RWPE2 (cell line): Measurements from ENCODE around the gene NPIPA5.
"Not testable (repeated sequence)": the region's sequence is repeated elsewhere in the genome, so short reads cannot be mapped to it uniquely, and the experiment has no call there.

ENCODE experiments used
- ATAC-seq: fragments of 200-7000 bp; cut with Tn5 transposase; 3 replicates; pipeline ENCODE4 v1.9.1; 2021; ENCODE audit warnings: low read depth
- DNase-seq: peaks from one replicate; pipeline ENCODE4 v3.0.0-alpha.2; 2020; ENCODE audit warnings: low spot score
- H3K27ac ChIP-seq: fragments of 450-650 bp; 2 replicates; pipeline ENCODE4 v1.5.1; 2017; ENCODE audit warnings: mild to moderate bottlenecking; ENCODE audit not compliant: poor library complexity, severe bottlenecking
- H3K27me3 ChIP-seq: fragments of 250-450 bp; sonication (Bioruptor Pico); 2 replicates; pipeline ENCODE4 v1.5.1; 2021; ENCODE audit warnings: mild to moderate bottlenecking, moderate library complexity; ENCODE audit not compliant: insufficient read depth, poor library complexity, severe bottlenecking
- H3K36me3 ChIP-seq: fragments of 250-450 bp; sonication (Bioruptor Pico); 2 replicates; pipeline ENCODE4 v1.5.1; 2020; ENCODE audit warnings: low read depth, mild to moderate bottlenecking, moderate library complexity
- H3K4me1 ChIP-seq: fragments of 250-450 bp; sonication (Bioruptor Pico); 2 replicates; pipeline ENCODE4 v1.5.1; 2021; ENCODE audit warnings: mild to moderate bottlenecking, moderate library complexity; ENCODE audit not compliant: insufficient read depth, poor library complexity, severe bottlenecking
- H3K4me3 ChIP-seq: fragments of 250-450 bp; sonication (Bioruptor Pico); 2 replicates; pipeline ENCODE4 v1.5.1; 2021; ENCODE audit warnings: mild to moderate bottlenecking, moderate library complexity; ENCODE audit not compliant: severe bottlenecking
- H3K9me3 ChIP-seq: fragments of 250-450 bp; sonication (Bioruptor Pico); 2 replicates; pipeline ENCODE4 v1.5.1; 2021; ENCODE audit warnings: mild to moderate bottlenecking, moderate library complexity; ENCODE audit not compliant: severe bottlenecking
- TF ChIP-seq, protein P1 (sequence below): fragments of 450-650 bp; IDR thresholded peaks from one replicate; pipeline ENCODE4 v1.5.1; 2017; ENCODE audit warnings: mild to moderate bottlenecking, moderate library complexity; ENCODE audit not compliant: poor library complexity, severe bottlenecking

Gene NPIPA5

DNA sequence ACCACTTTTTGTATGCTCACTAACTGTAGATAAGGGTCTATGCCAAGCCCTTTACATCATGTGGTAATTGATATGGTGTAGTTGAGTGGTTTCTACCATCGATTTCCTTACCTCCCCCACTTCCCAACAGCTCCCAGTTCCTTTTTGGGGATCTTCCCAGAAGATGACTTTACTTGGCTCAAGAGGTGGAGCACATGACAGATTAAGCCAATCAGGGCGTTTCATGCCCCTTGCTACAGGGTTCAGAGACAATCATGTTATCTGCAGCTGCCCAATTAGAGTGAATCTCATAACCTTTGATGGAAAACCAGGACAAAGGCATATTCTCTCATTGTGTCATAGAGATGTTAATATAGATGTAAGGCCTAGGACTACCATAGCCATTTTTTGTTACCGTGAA, 40.1 kb upstream of the NPIPA5 start:
- Histone ChIP-seq H3K4me3 (no peak overlapping the region), H3K27me3 (no peaks in the 10 kb centered on the region), H3K36me3 (no peaks in the 10 kb centered on the region), H3K9me3 (no peaks in the 10 kb centered on the region), H3K27ac (no peak overlapping the region), H3K4me1 (peaks cover 9% of the 10 kb centered on the region)
- TF ChIP-seq, protein P1, sequence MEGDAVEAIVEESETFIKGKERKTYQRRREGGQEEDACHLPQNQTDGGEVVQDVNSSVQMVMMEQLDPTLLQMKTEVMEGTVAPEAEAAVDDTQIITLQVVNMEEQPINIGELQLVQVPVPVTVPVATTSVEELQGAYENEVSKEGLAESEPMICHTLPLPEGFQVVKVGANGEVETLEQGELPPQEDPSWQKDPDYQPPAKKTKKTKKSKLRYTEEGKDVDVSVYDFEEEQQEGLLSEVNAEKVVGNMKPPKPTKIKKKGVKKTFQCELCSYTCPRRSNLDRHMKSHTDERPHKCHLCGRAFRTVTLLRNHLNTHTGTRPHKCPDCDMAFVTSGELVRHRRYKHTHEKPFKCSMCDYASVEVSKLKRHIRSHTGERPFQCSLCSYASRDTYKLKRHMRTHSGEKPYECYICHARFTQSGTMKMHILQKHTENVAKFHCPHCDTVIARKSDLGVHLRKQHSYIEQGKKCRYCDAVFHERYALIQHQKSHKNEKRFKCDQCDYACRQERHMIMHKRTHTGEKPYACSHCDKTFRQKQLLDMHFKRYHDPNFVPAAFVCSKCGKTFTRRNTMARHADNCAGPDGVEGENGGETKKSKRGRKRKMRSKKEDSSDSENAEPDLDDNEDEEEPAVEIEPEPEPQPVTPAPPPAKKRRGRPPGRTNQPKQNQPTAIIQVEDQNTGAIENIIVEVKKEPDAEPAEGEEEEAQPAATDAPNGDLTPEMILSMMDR, result no peak
- no peak for ATAC-seq
- no peak for DNase-seq

DNA sequence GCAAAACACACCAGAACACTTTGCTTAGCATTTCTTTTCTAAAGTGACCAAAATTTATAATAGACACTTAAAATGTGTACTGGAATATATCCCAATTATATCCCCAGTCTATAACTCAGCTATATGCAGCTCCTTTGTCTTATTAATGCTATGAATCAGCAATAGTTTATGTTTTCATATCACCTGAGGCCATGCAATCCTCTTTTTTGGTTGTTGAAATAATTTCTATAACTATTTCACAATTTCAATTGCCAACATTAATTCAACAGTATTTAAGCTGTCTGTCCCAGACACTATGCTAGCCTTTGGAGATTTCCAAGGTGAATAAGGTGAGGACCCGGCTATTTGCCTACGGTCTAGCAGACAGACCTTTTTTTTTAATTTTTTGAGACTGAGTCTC, 39.1 kb upstream of the NPIPA5 start:
- Histone ChIP-seq H3K36me3 (no peaks in the 10 kb centered on the region), H3K4me3 (no peak overlapping the region), H3K27ac (no peak overlapping the region), H3K9me3 (no peaks in the 10 kb centered on the region), H3K4me1 (peaks cover 9% of the 10 kb centered on the region), H3K27me3 (no peaks in the 10 kb centered on the region)
- ATAC-seq (no peak), DNase-seq (no peak)
- TF ChIP-seq, protein P1, result no peak

DNA sequence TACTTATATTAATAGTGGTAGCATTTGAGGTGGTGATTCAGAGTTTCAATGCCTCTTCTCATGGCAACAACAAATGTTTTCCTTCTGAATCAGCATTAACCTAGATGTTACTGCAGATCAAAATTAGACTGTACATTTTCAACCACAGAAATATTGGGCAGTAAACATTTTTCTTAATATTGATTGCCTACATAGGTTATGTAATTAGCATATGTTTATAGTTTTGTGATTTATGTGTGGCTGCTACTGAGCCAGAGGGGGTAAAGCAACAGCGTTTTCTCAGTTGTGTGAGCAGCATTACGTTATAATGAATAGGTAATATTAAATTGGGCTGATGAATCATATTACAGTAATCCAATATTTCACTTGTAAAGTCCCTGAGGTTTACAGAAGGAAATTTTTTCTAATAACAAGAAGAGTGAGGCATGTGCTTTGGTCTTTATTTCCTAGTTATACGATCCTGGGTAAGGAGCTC, 37.5 kb upstream of the NPIPA5 start:
- Histone ChIP-seq H3K9me3 (no peaks in the 10 kb centered on the region), H3K36me3 (no peaks in the 10 kb centered on the region), H3K4me1 (peaks cover 9% of the 10 kb centered on the region), H3K27me3 (no peaks in the 10 kb centered on the region), H3K4me3 (no peak overlapping the region), H3K27ac (peak overlapping the region; percentile 19)
- no peak for DNase-seq
- TF ChIP-seq, protein P1, result no peak
- peak; percentile 82 for ATAC-seq

DNA sequence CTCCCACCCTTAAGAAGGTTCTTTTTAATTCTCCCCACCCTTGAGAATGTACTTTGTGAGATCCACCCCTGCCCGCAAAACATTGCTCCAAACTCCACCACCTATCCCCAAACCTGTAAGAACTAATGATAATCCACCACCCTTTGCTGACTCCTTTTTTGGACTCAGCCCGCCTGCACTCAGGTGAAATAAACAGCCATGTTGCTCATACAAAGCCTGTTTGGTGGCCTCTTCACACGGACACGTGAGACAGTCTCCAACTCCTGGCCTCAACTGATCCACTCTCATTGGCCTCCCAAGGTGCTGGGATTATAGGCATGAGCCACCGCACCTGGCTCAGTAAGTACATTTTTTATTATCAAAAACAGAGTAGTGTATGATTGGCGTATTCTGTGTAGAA, 31.4 kb upstream of the NPIPA5 start:
- H3K27me3 ChIP-seq, DNase-seq, H3K9me3 ChIP-seq, H3K36me3 ChIP-seq, H3K4me1 ChIP-seq, H3K4me3 ChIP-seq, ATAC-seq, H3K27ac ChIP-seq: not testable (repeated sequence)

DNA sequence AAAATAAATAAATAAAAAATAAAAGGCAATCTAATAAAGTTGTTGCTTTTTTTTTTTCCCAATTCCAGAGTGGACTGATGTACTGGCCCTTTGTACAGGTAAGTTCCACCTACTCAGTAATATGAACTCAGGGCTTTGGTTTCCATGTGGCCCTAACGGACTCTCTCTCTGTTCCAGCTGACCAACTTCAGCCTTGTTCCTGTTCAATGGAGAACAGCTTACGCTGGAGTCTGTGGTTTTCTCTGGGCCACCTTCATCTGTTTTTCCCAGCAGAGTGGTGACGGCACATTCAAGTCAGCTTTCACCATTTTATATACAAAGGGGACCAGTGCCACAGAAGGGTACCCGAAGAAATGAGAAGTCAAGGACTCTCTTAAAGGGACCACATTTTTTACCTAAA, 29.7 kb upstream of the NPIPA5 start:
- H3K27me3 ChIP-seq, DNase-seq, H3K27ac ChIP-seq, H3K9me3 ChIP-seq, ATAC-seq, H3K36me3 ChIP-seq, H3K4me1 ChIP-seq, H3K4me3 ChIP-seq: not testable (repeated sequence)

DNA sequence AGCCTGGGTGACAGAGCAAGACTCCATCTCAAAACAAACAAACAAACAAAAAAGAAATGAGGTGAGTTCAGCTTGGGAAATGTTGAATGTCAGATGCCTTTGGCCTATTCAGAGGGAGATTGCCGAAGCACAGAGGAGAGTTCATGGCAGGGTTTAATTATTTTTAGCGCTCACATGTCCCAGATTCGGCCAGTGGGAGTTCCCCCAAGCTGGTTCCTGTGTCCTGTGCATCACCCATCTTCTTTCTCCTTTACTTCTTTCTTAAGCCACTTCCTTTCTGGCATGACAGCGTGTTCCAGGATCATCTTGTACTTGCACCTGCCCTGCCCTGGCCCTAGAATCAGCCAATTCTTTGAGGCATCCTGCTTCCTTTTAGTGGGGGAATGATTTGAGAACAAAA, 26.7 kb upstream of the NPIPA5 start:
- TF ChIP-seq, protein P1, result no peak
- no peak for DNase-seq
- peak; percentile 25; the same call in 2 of the 3 replicates for ATAC-seq
- no peaks in the 10 kb centered on the region for H3K27me3 ChIP-seq
- H3K4me3 ChIP-seq, result no peak overlapping the region
- no peaks in the 10 kb centered on the region for H3K9me3 ChIP-seq
- H3K36me3 ChIP-seq, result no peaks in the 10 kb centered on the region
- H3K4me1 ChIP-seq, result no peaks in the 10 kb centered on the region
- H3K27ac ChIP-seq, result no peak overlapping the region

DNA sequence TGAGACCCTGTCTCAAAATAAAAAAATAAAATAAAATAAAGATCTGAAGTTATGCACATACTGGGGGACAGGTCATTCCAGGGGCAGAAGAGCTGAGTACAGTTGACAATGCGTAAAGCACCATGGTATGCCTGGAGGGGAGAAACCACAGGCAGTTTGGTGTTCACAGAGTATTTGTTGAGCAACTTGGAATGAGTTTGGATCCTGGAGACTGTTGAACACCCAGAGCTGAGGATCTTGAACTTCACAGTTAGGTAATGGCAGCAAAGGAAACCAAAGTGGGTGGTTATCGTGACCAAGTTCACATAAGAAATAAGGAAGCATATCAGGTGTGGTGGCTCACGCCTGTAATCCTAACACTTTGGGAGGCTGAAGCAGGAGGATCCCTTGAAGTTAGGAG, 26.0 kb upstream of the NPIPA5 start:
- H3K27ac ChIP-seq, ATAC-seq, H3K4me1 ChIP-seq, H3K36me3 ChIP-seq, H3K27me3 ChIP-seq, H3K4me3 ChIP-seq, H3K9me3 ChIP-seq, DNase-seq: not testable (repeated sequence)
